ENCODE data around the gene SHC2.
"Not testable (repeated sequence)": the region's sequence is repeated elsewhere in the genome, so short reads cannot be mapped to it uniquely, and the experiment has no call there.

The SHC2 gene

GRCh38 chr19:444677-445210 lies 16.1 kb downstream of the SHC2 start:
- DNase-seq, result no peak

- DNase-seq, result no peak
Measured at GRCh38 chr19:443005-443404, 17.8 kb downstream of the SHC2 start.

GRCh38 chr19:442085-442484 lies 18.7 kb downstream of the SHC2 start:
- DNase-seq, result no peak

GRCh38 chr19:441213-441836 lies 19.5 kb downstream of the SHC2 start:
- DNase-seq, result no peak

- DNase-seq, result no peak
Measured at GRCh38 chr19:440391-441212, 20.2 kb downstream of the SHC2 start.

- no peak for DNase-seq
Measured at GRCh38 chr19:439167-439900, 21.5 kb downstream of the SHC2 start.

GRCh38 chr19:438416-438958 lies 22.3 kb downstream of the SHC2 start:
- no peak for DNase-seq

GRCh38 chr19:437041-437440 lies 23.8 kb downstream of the SHC2 start:
- DNase-seq, result no peak

GRCh38 chr19:436413-436950 lies 24.4 kb downstream of the SHC2 start:
- no peak for DNase-seq

- no peak for DNase-seq
Measured at GRCh38 chr19:435707-436412, 25.0 kb downstream of the SHC2 start.

GRCh38 chr19:435056-435706 lies 25.7 kb downstream of the SHC2 start:
- no peak for DNase-seq

- no peak for DNase-seq
Measured at GRCh38 chr19:434152-434960, 26.5 kb downstream of the SHC2 start.

- no peak for DNase-seq
Measured at GRCh38 chr19:430701-431100, 30.1 kb downstream of the SHC2 start.

GRCh38 chr19:428149-428548 lies 32.7 kb downstream of the SHC2 start:
- no peak for DNase-seq

GRCh38 chr19:427675-428074 lies 33.2 kb downstream of the SHC2 start:
- not testable (repeated sequence) for DNase-seq

GRCh38 chr19:426725-427445 lies 33.9 kb downstream of the SHC2 start:
- no peak for DNase-seq

GRCh38 chr19:425056-425455 lies 35.8 kb downstream of the SHC2 start:
- no peak for DNase-seq

GRCh38 chr19:424546-424945 lies 36.3 kb downstream of the SHC2 start:
- no peak for DNase-seq

- DNase-seq, result no peak
Measured at GRCh38 chr19:423691-424466, 37.0 kb downstream of the SHC2 start.

GRCh38 chr19:422917-423226 lies 38.0 kb downstream of the SHC2 start:
- DNase-seq, result not testable (repeated sequence)
